Measurements from ENCODE around the gene TRIO.

Gene TRIO

GRCh38 chr5:14138608-14139540 is 4.3 kb upstream of the TRIO start:
- TF ChIP-seq, protein P1, sequence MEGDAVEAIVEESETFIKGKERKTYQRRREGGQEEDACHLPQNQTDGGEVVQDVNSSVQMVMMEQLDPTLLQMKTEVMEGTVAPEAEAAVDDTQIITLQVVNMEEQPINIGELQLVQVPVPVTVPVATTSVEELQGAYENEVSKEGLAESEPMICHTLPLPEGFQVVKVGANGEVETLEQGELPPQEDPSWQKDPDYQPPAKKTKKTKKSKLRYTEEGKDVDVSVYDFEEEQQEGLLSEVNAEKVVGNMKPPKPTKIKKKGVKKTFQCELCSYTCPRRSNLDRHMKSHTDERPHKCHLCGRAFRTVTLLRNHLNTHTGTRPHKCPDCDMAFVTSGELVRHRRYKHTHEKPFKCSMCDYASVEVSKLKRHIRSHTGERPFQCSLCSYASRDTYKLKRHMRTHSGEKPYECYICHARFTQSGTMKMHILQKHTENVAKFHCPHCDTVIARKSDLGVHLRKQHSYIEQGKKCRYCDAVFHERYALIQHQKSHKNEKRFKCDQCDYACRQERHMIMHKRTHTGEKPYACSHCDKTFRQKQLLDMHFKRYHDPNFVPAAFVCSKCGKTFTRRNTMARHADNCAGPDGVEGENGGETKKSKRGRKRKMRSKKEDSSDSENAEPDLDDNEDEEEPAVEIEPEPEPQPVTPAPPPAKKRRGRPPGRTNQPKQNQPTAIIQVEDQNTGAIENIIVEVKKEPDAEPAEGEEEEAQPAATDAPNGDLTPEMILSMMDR (IDR thresholded peaks at IDR 0.05) = no peak
- intact Hi-C loops (cut with DNase I; ENCODE audit: low total_unique reads) = no loop called here
- Histone ChIP-seq H3K27ac (no peak overlapping the region), H3K4me3 (no peak overlapping the region), H3K27me3 (no peaks in the 10 kb centered on the region), H3K36me3 (no peaks in the 10 kb centered on the region), H3K9me3 (no peaks in the 10 kb centered on the region), H3K4me1 (peaks cover 0 to 23% (median 0%) of the 10 kb centered on the region in 4 donors)
- DNase-seq = no peak

- H3K4me3 ChIP-seq = no peak overlapping the region
- no peaks in the 10 kb centered on the region for H3K27me3 ChIP-seq
- intact Hi-C loops (cut with DNase I; ENCODE audit: low total_unique reads) = loop anchor here (2.0 to 5.0 kb wide), 2 partner anchors 47 to 121 kb away; no protein-coding TSS in a partner anchor
- H3K36me3 ChIP-seq = no peaks in the 10 kb centered on the region
- peak overlapping the region; percentile 87 to 96 for H3K27ac ChIP-seq
- DNase-seq = no peak
- H3K9me3 ChIP-seq = no peaks in the 10 kb centered on the region
- H3K4me1 ChIP-seq = peaks cover 0 to 30% (median 12%) of the 10 kb centered on the region in 4 donors
- TF ChIP-seq, protein P1 (IDR thresholded peaks at IDR 0.05) = no peak
Observed at GRCh38 chr5:14141764-14142163, 1.4 kb upstream of the TRIO start.

DNA sequence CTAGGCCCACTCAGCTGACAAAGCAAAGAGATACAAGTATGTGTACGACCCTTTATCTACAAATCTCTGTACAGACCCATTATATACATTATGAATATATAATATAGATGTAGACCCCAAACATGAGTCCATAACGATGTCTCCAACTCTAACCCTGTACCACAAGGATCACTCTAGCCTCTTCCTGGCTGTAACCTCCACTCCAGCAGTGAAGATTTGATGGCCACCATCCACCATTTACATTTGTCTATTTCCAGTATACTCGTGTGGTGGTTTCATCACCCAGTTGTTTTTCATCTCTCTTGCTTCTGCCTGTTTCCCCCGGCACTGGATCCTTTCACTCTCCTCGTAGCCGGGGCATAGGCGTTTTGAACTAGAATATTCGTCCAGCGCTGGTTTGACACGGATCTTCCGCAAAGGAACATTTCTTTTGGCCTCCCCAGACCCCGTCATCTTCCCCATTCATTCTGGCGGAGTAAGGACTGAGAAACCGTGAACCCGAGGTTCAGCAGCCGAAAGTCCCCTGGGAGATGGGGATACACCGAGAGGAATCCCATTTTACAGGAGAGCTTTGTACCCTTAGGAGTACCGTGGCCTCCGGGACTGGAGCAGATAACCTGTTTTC is 828 bp upstream of the TRIO start:
- no peak for DNase-seq
- Histone ChIP-seq H3K36me3 (no peaks in the 10 kb centered on the region), H3K9me3 (no peaks in the 10 kb centered on the region), H3K4me3 (peak overlapping the region; percentile 89 to 91), H3K27ac (peak overlapping the region; percentile 87 to 96), H3K27me3 (no peaks in the 10 kb centered on the region), H3K4me1 (peaks cover 0 to 34% (median 17%) of the 10 kb centered on the region in 4 donors)
- intact Hi-C loops (cut with DNase I; ENCODE audit: low total_unique reads) = loop anchor here (2.0 to 5.0 kb wide), 2 partner anchors 46 to 120 kb away; no protein-coding TSS in a partner anchor
- TF ChIP-seq, protein P1 (IDR thresholded peaks at IDR 0.05) = no peak

GRCh38 chr5:14143546-14143840 is 351 bp downstream of the TRIO start:
- peak overlapping the region; percentile 93 to 96 for H3K27ac ChIP-seq
- TF ChIP-seq, protein P1 (IDR thresholded peaks at IDR 0.05) = no peak
- peaks cover 0 to 46% (median 27%) of the 10 kb centered on the region in 4 donors for H3K4me1 ChIP-seq
- no peaks in the 10 kb centered on the region for H3K36me3 ChIP-seq
- no peaks in the 10 kb centered on the region for H3K27me3 ChIP-seq
- DNase-seq = no peak
- H3K9me3 ChIP-seq = no peaks in the 10 kb centered on the region
- peak overlapping the region; percentile 89 to 91 for H3K4me3 ChIP-seq
- intact Hi-C loops (cut with DNase I; ENCODE audit: low total_unique reads) = loop anchor here (2.0 to 5.0 kb wide), 2 partner anchors 45 to 119 kb away; no protein-coding TSS in a partner anchor

DNA sequence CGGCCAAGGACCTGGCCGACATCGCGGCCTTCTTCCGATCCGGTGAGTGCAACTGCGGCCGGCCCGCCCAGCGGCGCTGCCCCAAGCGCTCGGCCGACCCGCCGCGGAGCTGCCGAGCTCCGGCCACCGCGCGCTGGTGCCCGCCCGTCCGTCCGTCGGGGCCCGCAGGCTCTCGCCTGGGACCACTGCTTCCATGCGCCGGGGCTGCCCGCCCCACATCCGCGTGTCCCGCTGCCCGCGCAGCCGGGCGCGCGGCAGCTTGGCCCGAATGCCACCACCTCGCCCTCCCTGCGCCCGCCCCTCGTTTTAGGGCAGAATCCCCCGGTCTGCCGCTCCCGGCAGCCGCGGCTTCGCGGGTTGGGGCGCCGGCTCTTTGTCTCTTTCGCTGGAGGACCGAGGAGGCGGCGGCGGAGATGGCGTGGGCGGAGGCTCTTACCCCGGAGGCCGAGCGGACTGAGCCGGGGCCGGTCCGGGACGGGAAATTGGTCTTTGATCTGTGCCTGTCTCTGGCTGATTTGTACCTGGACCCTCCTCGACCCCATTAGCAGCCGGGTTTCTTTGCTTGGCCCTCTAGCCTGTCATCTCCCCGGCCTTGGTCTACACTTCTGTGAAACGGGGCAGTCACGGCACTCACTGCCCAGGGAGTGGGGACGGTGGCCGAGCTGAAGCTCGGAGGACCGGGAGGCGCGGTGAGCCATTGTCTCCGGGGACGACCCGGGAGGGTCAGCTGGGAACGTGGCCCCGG is 871 bp downstream of the TRIO start:
- TF ChIP-seq, protein P1 (IDR thresholded peaks at IDR 0.05) = no peak

More for the DNA sequence above, 871 bp downstream of the TRIO start:
- Histone ChIP-seq H3K9me3 (no peaks in the 10 kb centered on the region), H3K27me3 (no peaks in the 10 kb centered on the region), H3K4me3 (peak overlapping the region; percentile 89 to 91), H3K27ac (peak overlapping the region; percentile 93 to 96), H3K4me1 (peaks cover 0 to 51% (median 32%) of the 10 kb centered on the region in 4 donors), H3K36me3 (no peaks in the 10 kb centered on the region)
- peak; percentile 35 to 75 for DNase-seq
- intact Hi-C loops (cut with DNase I; ENCODE audit: low total_unique reads) = loop anchor here (2.0 to 5.0 kb wide), 2 partner anchors 45 to 118 kb away; no protein-coding TSS in a partner anchor
